HG03025 (cell line): ENCODE data around the gene FNIP2.
"Not testable (repeated sequence)": the region's sequence is repeated elsewhere in the genome, so short reads cannot be mapped to it uniquely, and the experiment has no call there.

Experiments
- ATAC-seq: cut with Tn5 transposase; IDR thresholded peaks from one replicate; pipeline ENCODE4 v1.9.1; 2021; ENCODE audit warnings: mild to moderate bottlenecking, moderate library complexity; ENCODE audit not compliant: unreplicated experiment, low FRiP score

FNIP2 gene

GRCh38 chr4:158787709-158788475, 19.1 kb downstream of the FNIP2 start:
- ATAC-seq, result no peak

GRCh38 chr4:158788516-158788915, 19.7 kb downstream of the FNIP2 start:
- no peak for ATAC-seq

GRCh38 chr4:158789853-158790252, 21.0 kb downstream of the FNIP2 start:
- ATAC-seq, result no peak

GRCh38 chr4:158793021-158793420, 24.2 kb downstream of the FNIP2 start:
- ATAC-seq, result no peak

- not testable (repeated sequence) for ATAC-seq
These were observed 24.6 kb downstream of the FNIP2 start for GRCh38 chr4:158793430-158793829.

GRCh38 chr4:158796370-158797140, 27.7 kb downstream of the FNIP2 start:
- ATAC-seq, result no peak

GRCh38 chr4:158798062-158798461, 29.2 kb downstream of the FNIP2 start:
- no peak for ATAC-seq

- no peak for ATAC-seq
These were observed 30.4 kb downstream of the FNIP2 start for GRCh38 chr4:158799013-158799770.

- ATAC-seq, result no peak
These were observed 31.0 kb downstream of the FNIP2 start for GRCh38 chr4:158799856-158800255.

GRCh38 chr4:158801066-158801465, 32.2 kb downstream of the FNIP2 start:
- no peak for ATAC-seq

GRCh38 chr4:158801677-158802076, 32.9 kb downstream of the FNIP2 start:
- ATAC-seq, result no peak

GRCh38 chr4:158802914-158803313, 34.1 kb downstream of the FNIP2 start:
- no peak for ATAC-seq

GRCh38 chr4:158805635-158806471, 37.0 kb downstream of the FNIP2 start:
- ATAC-seq, result no peak

- no peak for ATAC-seq
These were observed 38.9 kb downstream of the FNIP2 start for GRCh38 chr4:158807691-158808090.

GRCh38 chr4:158808399-158808798, 39.6 kb downstream of the FNIP2 start:
- no peak for ATAC-seq

GRCh38 chr4:158809208-158809607, 40.4 kb downstream of the FNIP2 start:
- not testable (repeated sequence) for ATAC-seq

- ATAC-seq, result peak; percentile 94
These were observed 41.0 kb downstream of the FNIP2 start for GRCh38 chr4:158809611-158810486.

- ATAC-seq, result no peak
These were observed 41.8 kb downstream of the FNIP2 start for GRCh38 chr4:158810487-158811215.

GRCh38 chr4:158811216-158811540, 42.4 kb downstream of the FNIP2 start:
- ATAC-seq, result no peak
